ENCODE measurements around the gene DCBLD2.
"Not testable (repeated sequence)": the region's sequence is repeated elsewhere in the genome, so short reads cannot be mapped to it uniquely, and the experiment has no call there.

The DCBLD2 gene

DNA sequence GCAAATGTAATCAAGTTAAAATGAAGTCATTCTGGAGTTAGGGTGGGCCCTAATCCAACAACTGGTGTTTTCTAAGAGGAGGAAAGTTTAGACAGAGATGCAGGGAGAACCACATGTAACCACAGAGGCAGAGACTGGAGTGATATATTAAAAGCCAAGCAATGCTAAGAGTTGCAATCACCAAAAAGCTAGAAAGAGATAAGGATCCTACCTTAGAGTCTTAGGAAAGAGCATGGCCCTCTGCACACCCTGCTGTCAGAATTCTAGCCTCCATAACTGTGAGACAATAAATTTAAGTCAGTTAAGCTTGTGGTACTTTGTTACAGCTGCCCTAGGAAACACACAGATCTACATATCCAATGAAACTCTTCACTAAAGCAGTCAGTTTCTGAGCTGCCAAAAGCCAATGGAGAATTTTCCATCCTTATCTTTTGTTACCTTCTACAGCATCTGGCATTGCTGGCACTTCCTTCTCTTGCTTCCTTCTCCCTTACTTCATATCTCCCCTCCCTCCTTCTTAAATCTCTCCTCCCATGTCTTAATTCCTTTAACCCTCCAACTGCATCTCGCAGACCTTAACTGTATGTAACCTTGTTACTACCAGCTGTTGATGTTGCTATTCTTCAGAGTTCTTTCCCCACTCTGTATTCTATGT is 11.2 kb downstream of the DCBLD2 start:
- H3K36me3 Mint-ChIP-seq (ENCODE audit: low read depth) = peaks cover 6% of the 10 kb centered on the region
- no peaks in the 10 kb centered on the region for H3K9me3 Mint-ChIP-seq
- TF ChIP-seq CTCF (IDR thresholded peaks at IDR 0.05; ENCODE audit: unreplicated experiment in 3 of 3) = no peak
- H3K27me3 Mint-ChIP-seq (ENCODE audit: low read depth) = no peaks in the 10 kb centered on the region
- no peak overlapping the region for H3K4me3 Mint-ChIP-seq
- peaks cover 38% of the 10 kb centered on the region for H3K4me1 Mint-ChIP-seq
- no peak overlapping the region for H3K27ac Mint-ChIP-seq

DNA sequence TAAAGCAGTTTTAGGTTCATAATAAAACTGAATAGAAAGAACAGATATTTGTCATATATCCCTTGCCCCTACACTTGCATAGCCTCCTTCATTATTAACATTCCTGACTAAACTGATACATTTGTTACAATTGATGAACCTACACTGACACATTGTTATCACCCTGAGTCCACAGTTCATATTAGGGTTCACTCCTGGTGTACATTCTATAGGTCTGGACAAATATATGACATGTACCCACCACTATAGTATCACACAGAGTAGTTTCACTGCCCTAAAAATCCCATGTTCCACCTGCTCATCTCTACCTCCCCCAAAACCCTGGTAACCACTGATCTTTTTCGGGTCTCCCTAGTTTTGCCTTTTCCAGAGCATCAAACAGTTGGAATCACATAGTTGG is 13.8 kb downstream of the DCBLD2 start:
- peaks cover 50% of the 10 kb centered on the region for H3K4me1 Mint-ChIP-seq
- H3K27ac Mint-ChIP-seq = peak overlapping the region in 2 of 3 experiments; percentile 0 to 55
- no peaks in the 10 kb centered on the region for H3K9me3 Mint-ChIP-seq
- TF ChIP-seq CTCF (IDR thresholded peaks at IDR 0.05; ENCODE audit: unreplicated experiment in 3 of 3) = no peak
- no peaks in the 10 kb centered on the region for H3K27me3 Mint-ChIP-seq (ENCODE audit: low read depth)
- H3K4me3 Mint-ChIP-seq = no peak overlapping the region
- peaks cover 7% of the 10 kb centered on the region for H3K36me3 Mint-ChIP-seq (ENCODE audit: low read depth)

DNA sequence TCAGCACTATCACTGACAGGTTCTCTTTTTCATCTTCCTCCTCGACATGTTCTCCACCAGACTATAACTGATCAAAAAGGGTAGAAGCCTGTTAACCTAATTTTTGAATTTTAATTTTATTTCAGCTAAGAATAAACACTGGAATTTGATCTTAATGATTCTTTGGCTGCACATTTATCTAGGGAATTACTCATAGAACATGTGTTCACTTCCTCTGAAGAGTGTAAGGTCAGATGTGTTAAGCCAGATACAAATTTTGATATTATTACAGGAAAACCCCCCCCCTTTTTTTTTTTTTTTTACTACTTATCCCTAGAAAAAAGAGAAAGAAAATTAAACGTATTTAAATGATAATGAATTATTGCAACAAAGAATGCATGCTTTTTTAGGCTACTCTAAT is 15.0 kb downstream of the DCBLD2 start:
- no peak overlapping the region for H3K4me3 Mint-ChIP-seq
- H3K27ac Mint-ChIP-seq = peak overlapping the region; percentile 73 to 84 (median 82)

GRCh38 chr3:98885851-98886250 is 15.6 kb downstream of the DCBLD2 start:
- peak overlapping the region; percentile 73 to 84 (median 82) for H3K27ac Mint-ChIP-seq
- H3K4me3 Mint-ChIP-seq = no peak overlapping the region
- H3K36me3 Mint-ChIP-seq (ENCODE audit: low read depth) = peaks cover 21% of the 10 kb centered on the region
- peaks cover 46% of the 10 kb centered on the region for H3K4me1 Mint-ChIP-seq
- no peaks in the 10 kb centered on the region for H3K9me3 Mint-ChIP-seq
- no peaks in the 10 kb centered on the region for H3K27me3 Mint-ChIP-seq (ENCODE audit: low read depth)
- TF ChIP-seq CTCF (IDR thresholded peaks at IDR 0.05; ENCODE audit: unreplicated experiment in 3 of 3) = no peak

More for the DNA sequence above, 15.0 kb downstream of the DCBLD2 start:
- H3K9me3 Mint-ChIP-seq = no peaks in the 10 kb centered on the region
- peaks cover 46% of the 10 kb centered on the region for H3K4me1 Mint-ChIP-seq
- H3K36me3 Mint-ChIP-seq (ENCODE audit: low read depth) = peaks cover 16% of the 10 kb centered on the region
- no peak for TF ChIP-seq CTCF (IDR thresholded peaks at IDR 0.05; ENCODE audit: unreplicated experiment in 3 of 3)
- H3K27me3 Mint-ChIP-seq (ENCODE audit: low read depth) = no peaks in the 10 kb centered on the region

DNA sequence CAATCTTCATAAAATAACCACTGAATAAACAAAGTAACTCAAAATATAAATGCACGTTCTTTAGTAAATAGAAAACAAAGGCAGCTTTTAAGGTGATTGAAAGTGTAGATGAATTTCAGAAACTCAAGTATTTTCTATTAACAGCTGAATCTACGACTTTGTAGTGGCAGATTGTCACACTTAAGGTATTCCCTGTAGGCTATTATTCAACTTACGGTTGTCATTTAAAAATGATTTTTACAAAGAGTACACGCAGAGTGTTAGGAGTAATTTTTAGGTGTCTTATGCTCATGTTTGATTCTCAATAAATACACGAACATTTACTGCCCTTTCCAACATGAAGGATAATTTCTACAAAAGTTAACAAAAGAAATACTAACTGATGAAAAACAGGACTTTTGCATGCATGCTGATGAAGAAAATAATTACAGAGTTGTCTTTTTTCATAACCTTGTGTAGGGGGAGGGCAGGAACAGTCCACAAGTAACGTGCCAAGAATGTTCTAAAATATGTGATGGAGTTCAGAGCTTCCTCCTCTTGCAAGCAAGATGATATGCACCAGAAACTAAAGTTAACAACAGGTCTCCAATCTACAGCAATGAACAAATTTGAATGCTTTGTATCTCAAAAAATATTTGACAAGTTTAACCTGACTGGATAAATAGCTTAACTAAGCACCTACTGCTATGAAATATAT is 16.7 kb downstream of the DCBLD2 start:
- H3K4me1 Mint-ChIP-seq = peaks cover 46% of the 10 kb centered on the region

DNA sequence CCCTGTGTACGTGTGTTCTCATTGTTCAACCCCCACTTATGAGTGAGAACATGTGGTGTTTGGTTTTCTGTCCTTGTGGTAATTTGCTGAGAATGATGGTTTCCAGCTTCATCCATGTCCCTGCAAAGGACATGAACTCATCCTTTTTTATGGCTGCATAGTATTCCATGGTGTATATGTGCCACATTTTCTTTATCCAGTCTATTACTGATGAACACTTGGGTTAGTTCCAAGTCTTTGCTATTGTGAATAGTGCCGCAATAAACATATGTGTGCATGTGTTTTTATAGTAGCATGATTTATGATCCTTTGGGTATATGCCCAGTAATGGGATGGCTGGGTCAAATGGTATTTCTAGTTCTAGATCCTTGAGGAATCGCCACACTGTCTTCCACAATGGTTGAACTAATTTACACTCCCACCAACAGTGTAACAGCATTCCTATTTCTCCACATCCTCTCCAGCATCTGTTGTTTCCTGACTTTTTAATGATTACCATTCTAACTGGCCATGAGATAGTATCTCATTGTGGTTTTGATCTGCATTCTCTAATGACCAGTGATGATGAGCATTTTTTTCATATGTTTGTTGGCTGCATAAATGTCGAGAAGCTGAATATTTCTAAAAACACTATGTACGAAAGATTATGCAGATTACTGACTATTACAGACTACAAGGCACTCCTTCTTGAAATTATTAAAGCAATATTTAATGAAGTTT is 18.7 kb downstream of the DCBLD2 start:
- not testable (repeated sequence) for H3K27me3 Mint-ChIP-seq (ENCODE audit: low read depth); H3K4me3 Mint-ChIP-seq; H3K9me3 Mint-ChIP-seq
- peaks cover 50% of the 10 kb centered on the region for H3K36me3 Mint-ChIP-seq (ENCODE audit: low read depth)
- peak overlapping the region in 1 of 3 experiments; percentile 73 for H3K27ac Mint-ChIP-seq
- peaks cover 40% of the 10 kb centered on the region for H3K4me1 Mint-ChIP-seq

More for the DNA sequence above, 16.7 kb downstream of the DCBLD2 start:
- Mint-ChIP-seq H3K4me3 (peak overlapping the region in 2 of 3 experiments; percentile 29 to 31), H3K9me3 (no peaks in the 10 kb centered on the region), H3K27me3 (ENCODE audit: low read depth) (no peaks in the 10 kb centered on the region), H3K36me3 (ENCODE audit: low read depth) (peaks cover 30% of the 10 kb centered on the region), H3K27ac (peak overlapping the region; percentile 73 to 84 (median 82))
- no peak for TF ChIP-seq CTCF (IDR thresholded peaks at IDR 0.05; ENCODE audit: unreplicated experiment in 3 of 3)

Measured in nephron (organoid).